H1 (cell line): Measurements from ENCODE around the gene TSPAN9.

Experiments used
- CEBPB ChIP-seq: IDR thresholded peaks from 2 replicates; pipeline ENCODE4 v1.6.1; 2012; ENCODE audit warnings: low read depth, low read length
- CHD2 ChIP-seq: IDR thresholded peaks from 2 replicates; pipeline ENCODE4 v1.6.1; 2012; ENCODE audit warnings: low read length, improper control_type of control experiment
- EZH2 ChIP-seq: fragments of 200-600 bp; sonication (generic); IDR thresholded peaks from 2 replicates; pipeline ENCODE4 v1.7.1; 2012; ENCODE audit warnings: low read depth, mild to moderate bottlenecking, moderate library complexity, low read length, inconsistent platforms; ENCODE audit not compliant: severe bottlenecking
- GABPA ChIP-seq: IDR thresholded peaks from 2 replicates; pipeline ENCODE4 v1.6.1; 2011; ENCODE audit warnings: mild to moderate bottlenecking, low read length, moderate library complexity, borderline replicate concordance; ENCODE audit not compliant: insufficient read depth
- KDM5A ChIP-seq: fragments of 200-600 bp; IDR thresholded peaks from 2 replicates; pipeline ENCODE4 v1.7.1; 2012; ENCODE audit warnings: mild to moderate bottlenecking, low read length, inconsistent platforms, mixed read lengths
- POLR2A ChIP-seq, 2 experiments: IDR thresholded peaks; 1 replicate in 1 of 2; 2 replicates in 1 of 2; pipeline ENCODE4 v1.6.1; 2011; ENCODE audit warnings: low read depth in 2 of 2, low read length in 2 of 2, mild to moderate bottlenecking in 2 of 2; ENCODE audit errors: control extremely low read depth in 1 of 2
- SIN3A ChIP-seq, 2 experiments: IDR thresholded peaks in 1 of 2; conservative IDR thresholded peaks in 1 of 2; 2 replicates each; pipeline ENCODE4 v1.6.1; 2011 to 2012; ENCODE audit warnings: low read length in 2 of 2, improper control_type of control experiment in 1 of 2, low read depth in 1 of 2, mild to moderate bottlenecking in 1 of 2
- SP1 ChIP-seq: IDR thresholded peaks from 2 replicates; pipeline ENCODE4 v1.6.1; 2011; ENCODE audit warnings: low read depth, low read length
- TAF7 ChIP-seq: optimal IDR thresholded peaks from 2 replicates; pipeline ENCODE3; 2011; ENCODE audit warnings: low read depth, mild to moderate bottlenecking, inconsistent platforms, low read length, moderate library complexity, borderline replicate concordance
- YY1 ChIP-seq: IDR thresholded peaks from 2 replicates; pipeline ENCODE4 v1.6.1; 2011; ENCODE audit warnings: low read depth, mild to moderate bottlenecking, low read length
- ZNF274 ChIP-seq: IDR thresholded peaks from 2 replicates; pipeline ENCODE4 v1.7.0; 2012; ENCODE audit warnings: low read length, borderline replicate concordance; ENCODE audit errors: extremely low read depth
- TF ChIP-seq, protein P1 (sequence below), 3 experiments: IDR thresholded peaks; 1 replicate in 2 of 3; 2 replicates in 1 of 3; pipeline versions ENCODE4 v1.5.1 to v1.6.1; 2011; ENCODE audit warnings: low read length in 3 of 3, mild to moderate bottlenecking in 3 of 3, inconsistent platforms in 2 of 3, low read depth in 1 of 3, moderate library complexity in 1 of 3; ENCODE audit not compliant: insufficient read depth in 1 of 3; ENCODE audit errors: control extremely low read depth in 1 of 3

DNA sequence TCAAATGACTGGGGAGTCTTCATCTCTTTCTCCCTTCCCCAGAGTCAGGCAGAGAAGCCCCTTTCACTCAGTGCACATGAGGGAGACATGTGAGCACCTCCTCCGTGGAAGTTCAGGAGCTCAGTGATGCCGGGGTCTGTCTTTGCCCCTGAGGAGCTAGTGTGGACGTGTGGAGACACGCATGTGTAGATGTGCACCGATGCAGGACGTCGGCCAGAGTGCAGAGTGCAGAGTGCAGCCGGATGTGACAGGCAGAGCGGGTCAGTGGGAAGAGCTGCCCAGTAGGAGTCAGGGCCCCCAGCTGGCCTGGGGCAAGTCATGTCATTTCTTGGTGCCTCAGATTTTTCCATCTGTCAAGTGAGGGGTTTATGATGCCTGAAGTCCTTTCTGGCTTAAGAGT lies 20.7 kb downstream of the TSPAN9 start:
- TF ChIP-seq, protein P1, sequence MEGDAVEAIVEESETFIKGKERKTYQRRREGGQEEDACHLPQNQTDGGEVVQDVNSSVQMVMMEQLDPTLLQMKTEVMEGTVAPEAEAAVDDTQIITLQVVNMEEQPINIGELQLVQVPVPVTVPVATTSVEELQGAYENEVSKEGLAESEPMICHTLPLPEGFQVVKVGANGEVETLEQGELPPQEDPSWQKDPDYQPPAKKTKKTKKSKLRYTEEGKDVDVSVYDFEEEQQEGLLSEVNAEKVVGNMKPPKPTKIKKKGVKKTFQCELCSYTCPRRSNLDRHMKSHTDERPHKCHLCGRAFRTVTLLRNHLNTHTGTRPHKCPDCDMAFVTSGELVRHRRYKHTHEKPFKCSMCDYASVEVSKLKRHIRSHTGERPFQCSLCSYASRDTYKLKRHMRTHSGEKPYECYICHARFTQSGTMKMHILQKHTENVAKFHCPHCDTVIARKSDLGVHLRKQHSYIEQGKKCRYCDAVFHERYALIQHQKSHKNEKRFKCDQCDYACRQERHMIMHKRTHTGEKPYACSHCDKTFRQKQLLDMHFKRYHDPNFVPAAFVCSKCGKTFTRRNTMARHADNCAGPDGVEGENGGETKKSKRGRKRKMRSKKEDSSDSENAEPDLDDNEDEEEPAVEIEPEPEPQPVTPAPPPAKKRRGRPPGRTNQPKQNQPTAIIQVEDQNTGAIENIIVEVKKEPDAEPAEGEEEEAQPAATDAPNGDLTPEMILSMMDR (IDR thresholded peaks at IDR 0.05; ENCODE audit: control extremely low read depth in 1 of 3, insufficient read depth in 1 of 3, low read depth in 1 of 3, low read length in 3 of 3), result no peak
- TF ChIP-seq POLR2A (IDR thresholded peaks at IDR 0.05; ENCODE audit: control extremely low read depth in 1 of 2, low read depth in 2 of 2, low read length in 2 of 2) (no peak), EZH2 (no peak), SIN3A (conservative IDR thresholded peaks at IDR 0.05 in 1 of 2, IDR thresholded peaks at IDR 0.05 in 1 of 2; ENCODE audit: low read depth in 1 of 2, low read length in 2 of 2) (no peak), YY1 (no peak), CHD2 (no peak), KDM5A (no peak), CEBPB (no peak), TAF7 (no peak), SP1 (no peak), ZNF274 (no peak), GABPA (no peak)
